Left hindlimb (tissue), 1 donor: Measurements from ENCODE around the gene LRRFIP2.

ENCODE experiments used
- DNase-seq: peaks from one replicate; pipeline ENCODE4 v3.0.0-alpha.2; 2018

LRRFIP2 gene

GRCh38 chr3:37114251-37115145 lies 59.9 kb downstream of the LRRFIP2 start:
- DNase-seq: no peak

DNA sequence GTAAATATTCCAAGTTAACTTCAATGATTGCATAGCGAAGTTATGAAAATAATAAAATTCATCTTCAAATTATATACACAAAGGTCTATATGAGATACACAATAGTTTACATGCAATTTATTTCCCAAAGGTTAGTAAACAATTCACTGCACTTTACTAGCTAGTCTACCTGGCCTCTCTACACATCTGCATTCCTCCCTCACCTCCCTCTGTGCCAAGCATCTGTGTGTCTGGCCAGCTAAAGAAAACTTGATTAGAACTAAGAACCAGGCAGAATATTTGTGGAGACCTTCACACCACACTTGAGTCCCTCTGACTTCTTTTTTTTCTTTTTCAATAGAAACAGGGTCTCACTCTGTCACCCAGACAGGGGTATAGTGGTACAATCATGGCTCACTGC lies 61.4 kb downstream of the LRRFIP2 start:
- DNase-seq: no peak

- DNase-seq: no peak
Measured at GRCh38 chr3:37111199-37111598, 63.2 kb downstream of the LRRFIP2 start.

DNA sequence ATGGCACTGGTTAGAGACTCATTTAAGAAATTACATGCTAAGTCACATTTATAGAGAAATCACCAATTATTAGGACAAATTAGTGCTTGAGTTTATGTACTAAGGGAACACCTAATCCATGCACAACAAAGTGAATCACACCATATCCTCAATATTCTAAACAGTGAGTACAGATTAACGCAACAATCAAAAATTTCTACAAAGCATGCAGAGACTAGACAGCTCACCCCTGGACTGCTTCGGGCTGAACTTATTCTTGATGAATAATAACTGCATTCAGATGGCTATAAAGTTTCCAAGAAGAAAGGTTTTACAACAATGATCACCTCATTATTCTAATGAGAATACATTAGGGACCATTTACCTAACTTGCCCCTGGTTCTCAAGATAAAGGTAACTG lies 66.5 kb downstream of the LRRFIP2 start:
- DNase-seq: no peak

- DNase-seq: no peak
Measured at GRCh38 chr3:37103103-37103808, 71.1 kb downstream of the LRRFIP2 start.

DNA sequence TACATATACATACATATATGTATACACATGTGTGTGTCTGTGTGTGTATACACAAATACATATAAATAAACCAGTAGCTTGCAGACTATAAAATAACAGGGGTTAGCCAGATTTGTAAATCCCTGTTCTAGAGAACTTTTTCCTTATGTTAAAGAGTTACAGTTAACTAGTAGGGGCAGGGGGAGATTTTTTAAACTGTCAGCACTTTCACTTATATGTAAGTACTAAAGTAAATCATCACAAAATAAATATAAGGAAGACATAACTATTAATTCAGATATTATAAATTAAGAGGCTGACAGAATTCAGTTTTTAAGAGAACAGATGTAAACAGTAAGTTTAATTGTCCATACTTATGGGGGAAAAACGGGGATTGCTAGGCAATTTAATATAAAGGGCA lies 74.0 kb downstream of the LRRFIP2 start:
- DNase-seq: no peak

- DNase-seq: no peak
Measured at GRCh38 chr3:37099469-37099868, 74.9 kb downstream of the LRRFIP2 start.

- no peak for DNase-seq
Measured at GRCh38 chr3:37098884-37099283, 75.5 kb downstream of the LRRFIP2 start.

- DNase-seq: no peak
Measured at GRCh38 chr3:37097776-37098175, 76.6 kb downstream of the LRRFIP2 start.

DNA sequence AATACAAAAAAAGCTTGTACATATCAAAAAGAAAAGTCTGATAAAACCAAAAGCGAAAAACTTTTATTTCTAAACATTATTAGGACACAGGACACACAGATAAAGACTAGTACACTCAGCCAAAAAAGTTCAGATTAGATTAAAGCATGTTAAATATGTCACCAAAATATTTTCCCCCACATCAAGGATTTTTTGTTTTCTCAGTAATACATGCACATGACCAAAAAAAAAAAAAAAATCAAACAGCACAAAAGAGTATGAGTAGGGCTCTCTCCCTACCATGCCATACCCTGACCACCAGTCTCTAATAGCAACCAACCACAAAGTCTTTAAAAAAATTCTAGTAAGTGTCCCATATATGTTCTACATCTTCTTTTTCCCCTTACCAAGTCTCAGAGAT lies 77.4 kb downstream of the LRRFIP2 start:
- no peak for DNase-seq

GRCh38 chr3:37096288-37096687 lies 78.1 kb downstream of the LRRFIP2 start:
- no peak for DNase-seq

DNA sequence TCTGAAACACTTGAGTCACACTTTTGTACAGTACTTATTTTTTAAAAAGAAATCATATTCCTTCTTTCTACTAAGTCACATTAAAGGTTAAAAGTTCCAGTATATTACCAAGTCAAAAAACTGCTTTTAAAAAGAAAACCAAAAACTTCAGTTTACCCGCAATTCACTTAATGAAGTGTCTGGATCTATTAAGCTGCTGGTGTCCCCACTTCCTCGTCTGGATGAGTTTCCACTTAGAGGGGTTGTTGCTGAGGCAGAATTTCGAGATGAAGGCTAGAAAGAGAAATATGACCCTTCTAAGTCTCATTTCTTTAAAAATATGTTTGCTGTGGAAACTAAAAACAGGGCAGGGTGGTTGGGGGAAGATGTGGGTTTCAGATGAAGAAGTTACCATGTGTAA lies 79.7 kb downstream of the LRRFIP2 start:
- DNase-seq: no peak

DNA sequence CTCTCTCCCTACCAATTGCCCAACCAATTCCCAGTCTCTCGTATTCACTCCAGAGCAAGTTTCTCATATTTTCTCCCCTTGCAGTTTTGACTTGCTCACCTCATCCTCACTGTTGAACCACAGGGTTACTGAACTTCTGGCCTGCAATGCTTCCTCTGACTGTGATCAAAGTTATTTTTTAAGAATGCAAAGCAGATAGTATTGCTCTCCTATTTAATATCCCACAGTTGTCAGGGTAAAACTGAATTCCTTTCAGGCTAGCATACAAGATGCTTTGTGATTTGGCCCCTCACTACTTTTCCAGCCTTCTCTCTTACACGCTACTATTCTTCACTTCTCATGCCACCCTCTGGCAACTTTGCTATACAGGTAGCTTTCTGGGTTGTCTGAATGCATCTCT lies 80.9 kb downstream of the LRRFIP2 start:
- DNase-seq: no peak

GRCh38 chr3:37092484-37092883 lies 81.9 kb downstream of the LRRFIP2 start:
- no peak for DNase-seq

GRCh38 chr3:37087870-37088269 lies 86.5 kb downstream of the LRRFIP2 start:
- no peak for DNase-seq

DNA sequence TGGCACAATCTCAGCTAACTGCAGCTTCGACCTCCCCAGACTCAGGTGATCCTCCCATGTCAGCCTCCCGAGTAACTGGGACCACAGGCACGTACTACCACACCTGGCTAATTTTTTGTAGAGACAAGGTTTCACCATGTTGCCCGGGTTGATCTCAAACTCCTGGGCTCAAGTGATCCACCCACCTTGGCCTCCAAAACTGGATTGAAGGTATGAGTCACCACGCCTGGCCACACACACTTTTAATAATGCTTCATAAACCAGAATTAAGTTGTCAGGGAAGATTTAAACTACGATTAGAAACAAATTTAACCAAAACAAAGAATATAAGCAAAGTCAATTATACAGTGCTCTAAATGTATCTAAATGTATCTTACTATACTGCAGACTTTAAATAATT lies 87.5 kb downstream of the LRRFIP2 start:
- DNase-seq: no peak

- no peak for DNase-seq
Measured at GRCh38 chr3:37082317-37082716, 92.1 kb downstream of the LRRFIP2 start.

GRCh38 chr3:37075955-37076354 lies 98.4 kb downstream of the LRRFIP2 start:
- no peak for DNase-seq

GRCh38 chr3:37074178-37074577 lies 100.2 kb downstream of the LRRFIP2 start:
- DNase-seq: no peak

DNA sequence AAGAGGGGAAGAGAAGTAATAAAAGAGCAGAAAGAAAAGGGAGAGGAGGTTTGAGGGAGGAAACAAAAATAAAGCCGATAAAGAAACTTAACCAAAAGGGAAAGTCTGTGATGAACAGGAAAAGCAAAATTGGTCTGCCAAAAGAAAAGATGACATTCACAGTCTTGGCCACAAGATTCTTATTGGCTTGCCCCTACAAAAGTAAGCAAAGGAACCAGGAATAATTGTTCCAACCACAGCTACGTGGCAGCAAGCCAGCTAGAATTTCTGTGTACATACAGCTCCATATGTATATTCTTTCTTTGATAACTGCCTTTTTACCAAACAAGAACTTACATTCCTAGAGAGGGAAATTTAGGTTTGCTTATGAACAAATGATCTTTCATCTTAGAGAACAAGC lies 101.5 kb downstream of the LRRFIP2 start:
- DNase-seq: peak; percentile 79

- DNase-seq: no peak
Measured at GRCh38 chr3:37071921-37072320, 102.5 kb downstream of the LRRFIP2 start.

DNA sequence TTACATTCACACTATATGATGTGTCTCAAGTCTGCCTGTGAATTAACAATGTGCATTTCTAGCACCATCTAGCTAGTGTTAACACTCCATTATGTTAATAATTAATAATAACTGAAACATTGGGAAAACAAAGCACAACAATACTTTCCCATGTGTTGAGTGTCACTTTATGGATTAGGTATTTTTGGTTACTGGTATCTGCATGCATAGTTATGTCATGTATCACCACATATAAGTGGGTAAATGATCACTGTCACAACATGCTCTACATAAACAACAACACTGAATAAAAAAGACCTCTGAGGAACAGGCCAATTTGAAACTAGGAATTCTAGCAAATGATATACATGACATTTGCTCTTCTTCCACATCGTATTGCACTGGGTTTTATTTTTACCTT lies 106.4 kb downstream of the LRRFIP2 start:
- no peak for DNase-seq

GRCh38 chr3:37067577-37067976 lies 106.8 kb downstream of the LRRFIP2 start:
- no peak for DNase-seq

GRCh38 chr3:37064747-37065146 lies 109.6 kb downstream of the LRRFIP2 start:
- DNase-seq: no peak
